A673 (cell line): Measurements from ENCODE around the gene ANGPTL3.

Experiments used
- CTCF ChIP-seq: fragments of 300-800, 200-600 bp; sonication (generic); conservative IDR thresholded peaks from 2 replicates; pipeline ENCODE4 v1.5.1; 2017; ENCODE audit warnings: low read depth, mild to moderate bottlenecking, antibody characterized with exemption, low read length, moderate library complexity, mixed read lengths
- EZH2 ChIP-seq: fragments of 200-600 bp; sonication (generic); IDR thresholded peaks from 2 replicates; pipeline ENCODE4 v1.6.1; 2017; ENCODE audit warnings: borderline replicate concordance, low read depth, mild to moderate bottlenecking, mixed read lengths, antibody characterized with exemption, low read length; ENCODE audit not compliant: poor library complexity, severe bottlenecking

DNA sequence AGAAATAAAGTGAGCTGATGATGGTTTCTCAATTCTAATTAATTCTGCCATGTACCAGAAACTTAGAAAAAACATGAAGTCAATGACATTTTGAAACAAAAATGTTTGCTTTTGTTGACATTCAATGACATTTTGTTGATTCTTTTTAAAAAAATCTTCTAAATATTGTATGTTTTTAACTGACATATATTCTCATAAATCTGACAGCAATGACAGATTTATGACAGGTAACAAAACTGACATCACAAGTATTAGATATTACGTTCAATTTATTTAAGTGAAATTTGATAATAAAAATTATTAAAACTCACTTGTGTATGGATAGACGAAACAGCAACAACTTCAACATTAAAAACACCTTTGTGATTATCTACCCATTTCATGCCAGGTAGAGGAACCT, 36.0 kb upstream of the ANGPTL3 start:
- TF ChIP-seq CTCF (no peak), EZH2 (no peak)
